OCI-LY1 (cell line): ENCODE data around the gene HBS1L.

Source experiments
- CTCF ChIP-seq: fragments of 200-600 bp; sonication (generic), shearing (Covaris generic); IDR thresholded peaks from 2 replicates; pipeline ENCODE4 v1.5.1; 2017; ENCODE audit warnings: mild to moderate bottlenecking, antibody characterized with exemption, low read length, moderate library complexity, mixed read lengths
- EZH2 ChIP-seq: fragments of 200-600 bp; sonication (generic), shearing (Covaris generic); IDR thresholded peaks from 2 replicates; pipeline ENCODE4 v1.8.0; 2017; ENCODE audit warnings: borderline replicate concordance, mixed run types, mild to moderate bottlenecking, antibody characterized with exemption, low read length, moderate library complexity, mixed read lengths

- TF ChIP-seq CTCF: no peak
- TF ChIP-seq EZH2: no peak
Observed at GRCh38 chr6:134948142-134948541, 106.5 kb downstream of the HBS1L start.
